Stimulated activated CD4-positive, alpha-beta T cell treated with anti-CD3 and anti-CD28 coated beads, Interleukin-15, amount 100 ng/mL, for 24 hours (primary cell): Measurements from ENCODE around the gene VAV2.
A peak's percentile ranks its signal among the peaks of the same experiment; 100 is the strongest.
"Not testable (repeated sequence)": the region's sequence is repeated elsewhere in the genome, so short reads cannot be mapped to it uniquely, and the experiment has no call there.

Experiments
- DNase-seq: peaks from one replicate; pipeline ENCODE4 v3.0.0-alpha.2; 2020

Gene VAV2

GRCh38 chr9:133968428-133968827 lies 23.7 kb downstream of the VAV2 start:
- DNase-seq: no peak

DNA sequence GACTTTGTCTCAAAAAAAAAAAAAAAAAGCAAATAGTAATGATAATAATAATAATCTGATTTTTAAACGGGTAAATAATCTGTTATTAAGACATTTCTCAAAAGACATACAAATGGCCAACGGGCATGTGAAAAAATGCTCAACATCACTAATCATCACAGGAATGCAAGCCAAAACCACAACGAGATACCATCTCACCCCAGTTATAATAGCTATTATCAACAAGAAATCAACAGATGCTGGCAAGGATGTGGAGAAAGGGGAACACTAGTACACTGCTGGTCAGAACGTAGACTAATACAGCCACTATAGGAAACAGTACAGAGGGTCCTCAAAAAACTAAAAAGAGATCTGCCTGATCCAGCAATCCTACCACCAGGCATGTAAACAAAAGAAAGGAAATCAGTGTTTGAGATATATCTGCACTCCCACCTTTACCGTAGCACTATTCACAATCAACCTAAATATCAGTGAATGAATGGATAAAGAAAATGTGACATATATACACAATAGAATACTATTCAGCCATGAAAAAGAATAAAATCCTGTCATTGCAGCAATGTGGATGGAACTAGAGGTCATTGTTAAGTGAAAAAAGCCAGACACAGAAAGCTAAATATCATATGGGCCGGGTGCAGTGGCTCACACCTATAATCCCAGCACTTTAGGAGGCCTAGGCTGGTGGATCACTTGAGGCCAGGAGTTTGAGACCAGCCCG lies 24.9 kb downstream of the VAV2 start:
- no peak for DNase-seq

DNA sequence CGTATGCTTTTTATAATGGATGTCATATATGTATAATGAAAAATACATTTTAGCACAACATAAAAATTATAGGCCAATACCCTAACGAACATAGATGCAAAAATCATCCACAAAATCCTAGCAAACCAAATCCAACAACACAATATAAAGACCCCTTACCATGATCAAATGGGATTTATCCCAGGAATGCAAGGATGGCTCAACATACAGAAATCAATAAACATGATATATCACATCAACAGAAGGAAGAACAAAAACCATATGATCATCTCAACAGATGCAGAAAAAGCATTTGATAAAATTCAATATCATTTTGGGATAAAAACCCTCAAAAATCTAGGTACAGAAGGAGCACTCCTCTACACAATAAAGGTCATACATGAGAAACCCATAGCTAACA lies 27.7 kb downstream of the VAV2 start:
- no peak for DNase-seq

- no peak for DNase-seq
Measured at GRCh38 chr9:133963166-133963565, 29.0 kb downstream of the VAV2 start.

DNA sequence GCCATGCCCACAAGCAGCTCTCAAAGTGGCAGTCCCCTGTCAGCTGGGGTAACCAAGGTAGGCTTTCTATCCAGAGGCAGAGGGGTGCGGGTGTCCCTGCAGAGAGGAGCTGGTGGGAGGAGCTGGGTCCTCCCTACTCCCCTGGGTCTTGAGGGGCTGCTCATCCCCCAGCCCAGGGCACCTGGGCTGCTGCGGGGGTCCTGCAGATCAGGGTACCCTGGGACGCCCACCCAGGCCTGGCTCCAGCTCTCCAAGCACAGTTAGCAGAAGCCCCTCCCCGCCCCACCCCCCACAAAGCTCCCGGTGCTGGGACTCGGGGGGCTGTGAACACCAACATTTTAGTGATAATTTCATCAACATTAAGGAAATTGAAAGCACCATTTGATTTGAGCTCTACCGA lies 29.8 kb downstream of the VAV2 start:
- no peak for DNase-seq

DNA sequence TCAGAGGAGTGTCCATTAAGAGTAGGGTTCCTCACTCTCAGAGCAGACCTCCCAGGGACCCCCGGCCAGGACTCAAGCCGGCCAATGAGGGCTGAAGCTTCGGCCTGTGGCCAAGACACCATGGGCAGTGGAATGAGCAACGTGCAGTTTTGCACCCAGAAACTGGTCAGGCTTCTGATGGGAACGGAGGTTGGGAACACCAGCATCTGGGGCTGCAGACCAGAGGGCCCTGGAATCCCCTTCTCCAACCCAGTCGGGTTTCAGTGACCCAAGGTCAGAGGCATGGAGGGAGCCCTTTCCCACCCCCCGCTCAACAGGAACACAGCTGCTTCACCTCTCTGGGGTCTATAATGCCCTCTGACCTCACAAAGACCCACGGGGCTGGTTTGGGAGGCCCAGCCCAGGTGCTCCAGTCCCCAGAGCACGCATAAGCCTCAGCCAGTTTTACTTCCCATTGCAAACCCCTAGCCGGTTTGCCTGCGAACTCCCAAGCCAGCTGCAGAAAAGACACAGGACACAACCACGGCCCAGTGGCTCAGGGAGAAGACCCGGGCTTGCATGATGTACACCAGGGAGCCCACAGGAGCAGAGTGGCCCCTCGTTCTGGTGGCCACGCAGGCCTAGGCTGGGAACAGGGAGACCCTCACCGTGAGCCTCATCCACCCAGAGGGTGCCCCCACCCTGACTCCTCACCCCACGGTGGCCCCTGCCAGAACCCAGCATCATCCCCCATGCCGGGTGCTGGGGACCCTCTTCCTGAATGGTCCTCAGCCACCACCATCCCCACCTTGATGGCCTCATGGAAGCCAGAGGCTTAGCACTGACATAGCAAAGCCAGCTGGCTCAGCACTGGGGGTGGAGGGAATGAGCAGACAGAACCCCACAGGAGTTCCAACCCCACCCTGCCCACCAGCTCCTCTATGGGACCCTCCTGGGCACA lies 30.6 kb downstream of the VAV2 start:
- no peak for DNase-seq

DNA sequence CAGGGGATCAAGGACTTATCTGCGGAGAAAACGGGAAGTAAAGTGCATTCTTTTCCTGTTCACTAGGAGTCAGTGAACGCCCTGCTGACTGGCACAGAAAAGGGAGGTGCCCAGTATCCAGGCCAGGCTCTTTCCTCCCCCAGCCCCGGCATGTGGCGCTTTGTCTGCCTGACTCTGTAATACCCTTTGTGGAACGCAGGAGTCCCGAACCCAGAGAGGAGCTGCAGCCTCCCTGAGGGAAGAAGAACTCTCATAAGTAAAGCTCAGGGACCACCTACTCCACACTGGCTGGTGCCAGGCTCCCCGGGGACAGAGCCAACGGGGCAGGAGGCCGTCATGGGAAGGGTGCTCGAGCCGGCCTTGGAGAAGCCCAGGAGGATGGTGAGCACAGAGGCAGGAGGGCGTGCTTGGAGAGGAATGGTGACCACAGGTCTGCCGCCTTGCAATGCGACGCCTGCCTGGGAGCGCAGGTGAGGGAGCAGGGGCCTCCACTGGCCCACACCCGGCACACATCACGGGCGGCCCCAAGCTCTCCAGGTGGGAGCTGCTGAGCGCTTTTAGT lies 31.5 kb downstream of the VAV2 start:
- no peak for DNase-seq

GRCh38 chr9:133959966-133960567 lies 32.1 kb downstream of the VAV2 start:
- no peak for DNase-seq

DNA sequence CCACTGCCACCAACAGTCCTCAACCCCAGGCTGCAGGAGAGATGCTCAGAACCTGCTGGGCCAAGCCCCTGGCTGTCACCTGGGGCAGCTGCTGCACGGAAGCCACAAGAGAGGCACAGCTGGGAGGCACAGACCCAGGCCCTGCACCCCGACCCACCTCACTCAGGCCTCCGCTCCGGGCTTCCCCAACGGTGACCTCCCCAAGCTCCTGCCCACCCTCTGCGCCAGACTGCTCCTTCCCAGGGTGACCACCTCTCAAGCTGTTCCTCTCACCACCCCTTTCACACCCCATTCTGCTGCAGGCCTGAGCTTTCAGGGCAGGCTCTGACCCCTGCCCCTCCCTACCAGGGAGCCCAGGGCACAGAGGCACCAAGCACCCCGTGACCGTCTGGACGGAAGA lies 33.0 kb downstream of the VAV2 start:
- DNase-seq: no peak

DNA sequence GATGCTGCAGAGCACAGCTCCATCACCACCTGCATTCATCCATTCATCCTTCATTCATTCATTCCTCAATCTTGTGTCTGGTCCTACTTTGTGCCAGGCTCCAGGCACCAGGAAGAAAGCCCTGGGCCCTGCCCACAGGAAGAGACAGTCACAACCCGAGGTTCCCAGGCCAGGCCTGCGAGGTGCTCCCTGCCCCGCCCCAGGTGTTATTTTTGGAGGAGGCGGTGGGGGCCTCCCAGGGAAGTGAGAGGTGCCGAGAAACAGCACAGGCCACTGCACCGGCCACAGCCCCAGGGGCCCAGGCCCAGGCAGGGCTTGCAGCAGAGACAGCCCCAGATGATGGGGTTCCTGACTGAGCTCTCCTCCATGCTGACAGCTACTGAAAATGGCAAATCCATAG lies 33.4 kb downstream of the VAV2 start:
- DNase-seq: no peak

- DNase-seq: not testable (repeated sequence)
Measured at GRCh38 chr9:133957772-133958171, 34.4 kb downstream of the VAV2 start.

- DNase-seq: no peak
Measured at GRCh38 chr9:133957328-133957727, 34.8 kb downstream of the VAV2 start.

GRCh38 chr9:133956520-133957076 lies 35.5 kb downstream of the VAV2 start:
- no peak for DNase-seq

DNA sequence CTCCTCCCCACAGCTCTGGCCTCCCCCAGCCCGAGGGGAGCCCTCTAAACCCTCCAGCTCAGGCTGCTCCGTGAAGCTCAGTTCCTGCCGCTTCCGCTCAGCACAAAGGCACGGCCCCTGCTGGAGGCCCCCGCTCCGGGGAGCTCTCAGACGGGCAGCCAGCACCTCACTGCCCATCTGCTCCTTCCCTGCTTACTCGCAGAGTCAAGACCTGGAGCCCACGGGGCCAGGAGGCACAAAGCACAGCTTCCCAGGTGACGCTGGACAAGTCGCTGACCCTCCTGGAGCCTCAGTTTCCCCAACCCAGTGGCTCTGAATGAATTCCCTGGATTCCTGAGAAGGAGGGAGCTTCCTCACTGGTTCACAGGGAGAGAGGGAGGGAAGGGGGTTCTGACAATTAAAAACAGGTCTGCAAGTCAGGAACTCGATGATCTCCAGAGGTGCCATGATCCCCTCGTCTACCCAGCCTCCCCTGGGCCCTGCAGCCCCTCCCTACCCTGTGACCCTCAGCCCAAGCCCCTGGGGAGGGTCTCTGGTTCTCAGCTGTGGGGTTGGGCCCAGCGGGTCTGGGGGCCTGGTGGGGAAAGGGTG lies 36.2 kb downstream of the VAV2 start:
- DNase-seq: peak; percentile 41

DNA sequence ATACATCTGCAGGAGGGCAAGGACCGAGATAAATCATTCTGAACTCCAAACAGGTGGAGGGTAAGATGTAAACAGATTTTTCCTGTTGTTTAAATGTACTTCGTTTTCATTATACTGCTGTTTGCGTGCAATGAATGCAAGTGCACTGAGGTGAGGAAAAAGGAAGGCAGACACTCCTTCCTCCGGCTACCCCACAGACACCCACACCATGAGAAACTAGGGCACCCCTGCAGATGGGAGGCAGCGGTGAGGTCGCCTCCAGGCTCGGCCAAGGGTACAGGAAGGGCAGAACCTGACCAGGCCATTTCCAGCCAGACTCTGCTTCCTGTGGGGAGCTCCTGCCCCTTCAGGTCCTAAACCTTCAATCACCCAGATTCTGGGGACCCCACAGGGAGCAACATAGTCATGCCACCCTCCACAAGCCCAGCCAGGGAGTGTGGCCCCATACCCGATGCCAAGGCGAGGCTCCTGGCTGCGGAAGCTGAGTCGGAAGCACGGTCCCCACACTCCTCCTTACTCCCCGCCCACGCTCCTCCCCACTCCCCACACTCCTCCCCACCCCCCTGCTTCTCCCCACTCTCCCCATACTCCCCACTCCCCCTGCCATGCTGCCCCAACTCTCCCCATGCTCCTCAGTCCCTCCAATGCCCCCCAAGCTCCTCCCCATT lies 37.1 kb downstream of the VAV2 start:
- DNase-seq: peak; percentile 34

- DNase-seq: no peak
Measured at GRCh38 chr9:133953976-133954709, 38.0 kb downstream of the VAV2 start.

- no peak for DNase-seq
Measured at GRCh38 chr9:133953621-133953975, 38.5 kb downstream of the VAV2 start.

DNA sequence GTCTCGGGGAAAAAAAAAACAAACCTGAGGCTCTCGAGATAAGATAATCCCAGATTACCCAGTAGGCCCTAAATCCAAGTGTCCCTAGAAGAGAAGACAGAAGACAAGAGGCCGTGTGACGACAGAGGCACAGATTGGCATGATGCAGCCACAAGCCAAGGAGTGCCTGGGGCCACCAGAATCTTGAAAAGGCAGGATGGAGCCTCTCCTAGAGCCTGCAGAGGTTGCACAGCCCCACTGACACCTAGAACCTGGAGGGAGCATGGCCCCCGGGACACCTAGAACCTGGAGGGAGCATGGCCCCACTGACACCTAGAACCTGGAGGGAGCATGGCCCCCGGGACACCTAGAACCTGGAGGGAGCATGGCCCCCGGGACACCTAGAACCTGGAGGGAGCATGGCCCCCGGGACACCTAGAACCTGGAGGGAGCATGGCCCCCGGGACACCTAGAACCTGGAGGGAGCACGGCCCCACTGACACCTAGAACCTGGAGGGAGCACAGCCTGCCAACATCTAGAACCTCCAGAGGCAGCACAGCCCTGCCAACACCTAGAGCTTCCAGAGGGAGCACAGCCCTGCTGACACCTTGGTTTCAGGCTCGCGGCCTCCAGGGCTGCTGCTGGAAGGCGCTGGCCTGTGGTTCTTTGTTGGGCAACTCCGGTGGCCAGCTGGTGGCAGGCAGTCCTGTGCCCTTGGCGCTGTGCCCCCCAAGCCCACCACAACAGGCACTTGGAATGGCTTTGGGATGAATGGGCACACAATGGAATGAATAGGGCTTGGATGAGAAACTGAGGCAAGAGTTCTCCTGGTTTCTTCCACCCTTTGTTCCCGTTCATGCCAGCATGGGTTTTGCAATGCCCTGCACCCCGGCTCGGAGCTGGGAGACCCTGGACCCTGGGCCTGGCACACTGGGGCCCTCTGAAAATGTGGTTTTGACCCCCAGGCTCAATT lies 39.2 kb downstream of the VAV2 start:
- DNase-seq: no peak

GRCh38 chr9:133951265-133951664 lies 40.9 kb downstream of the VAV2 start:
- no peak for DNase-seq

DNA sequence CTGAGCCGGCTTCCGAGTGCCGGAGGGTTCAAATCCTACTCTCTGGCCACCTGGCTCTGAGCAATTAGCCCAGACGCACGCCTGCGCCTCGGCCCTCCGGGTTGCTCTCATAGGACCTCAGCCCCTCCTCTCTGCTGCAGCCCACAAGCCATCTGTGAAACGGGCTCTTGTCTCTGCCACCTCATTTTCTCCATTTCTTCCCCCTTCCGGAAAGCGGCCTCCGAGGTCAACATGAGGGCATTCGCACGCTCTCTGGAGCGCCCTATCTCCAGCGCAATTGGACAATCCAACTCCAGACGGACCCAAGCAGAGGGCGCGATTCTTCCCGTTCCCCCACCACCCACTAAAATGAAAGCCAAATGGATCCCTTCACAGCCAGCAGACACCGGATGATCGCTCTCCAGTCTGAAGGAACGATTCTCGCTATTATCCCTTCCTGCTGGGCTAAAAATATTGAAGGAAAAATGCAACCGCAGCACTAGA lies 41.5 kb downstream of the VAV2 start:
- no peak for DNase-seq
